NCI-H1694 treated with DMSO at 0.1 percent for 48 hours (cell line): Measurements from ENCODE around the gene PHACTR3.

Experiments used
- DNase-seq: peaks from one replicate; lab custom pipeline; 2025; lab: John Stamatoyannopoulos, UW

Gene PHACTR3

GRCh38 chr20:59574308-59574707 lies 30.0 kb upstream of the PHACTR3 start:
- DNase-seq: no peak

- no peak for DNase-seq
These were observed 29.1 kb upstream of the PHACTR3 start for GRCh38 chr20:59575216-59575615.

GRCh38 chr20:59575653-59576052 lies 28.7 kb upstream of the PHACTR3 start:
- DNase-seq: no peak

GRCh38 chr20:59576216-59576953 lies 28.0 kb upstream of the PHACTR3 start:
- DNase-seq: no peak

GRCh38 chr20:59577037-59577808 lies 27.1 kb upstream of the PHACTR3 start:
- DNase-seq: no peak

GRCh38 chr20:59577809-59578435 lies 26.4 kb upstream of the PHACTR3 start:
- no peak for DNase-seq

GRCh38 chr20:59578436-59579403 lies 25.6 kb upstream of the PHACTR3 start:
- no peak for DNase-seq

GRCh38 chr20:59579404-59580145 lies 24.8 kb upstream of the PHACTR3 start:
- no peak for DNase-seq

- DNase-seq: no peak
These were observed 24.0 kb upstream of the PHACTR3 start for GRCh38 chr20:59580146-59580946.

- no peak for DNase-seq
These were observed 23.3 kb upstream of the PHACTR3 start for GRCh38 chr20:59580991-59581401.

- no peak for DNase-seq
These were observed 22.2 kb upstream of the PHACTR3 start for GRCh38 chr20:59581993-59582679.

- no peak for DNase-seq
These were observed 20.7 kb upstream of the PHACTR3 start for GRCh38 chr20:59583428-59584277.

GRCh38 chr20:59584278-59584925 lies 19.9 kb upstream of the PHACTR3 start:
- no peak for DNase-seq

GRCh38 chr20:59585714-59586409 lies 18.5 kb upstream of the PHACTR3 start:
- DNase-seq: no peak

GRCh38 chr20:59586613-59587012 lies 17.7 kb upstream of the PHACTR3 start:
- DNase-seq: no peak

- no peak for DNase-seq
These were observed 16.8 kb upstream of the PHACTR3 start for GRCh38 chr20:59587570-59587969.

- no peak for DNase-seq
These were observed 16.0 kb upstream of the PHACTR3 start for GRCh38 chr20:59588236-59588855.
